ENCODE measurements around the gene TYMS. TPM values are rescaled to one million over a fixed set of nuclear protein-coding genes. Genes with fewer than 3 reads are reported as not detected.

The TYMS gene
- total RNA-seq, 2 donors from 2014 or later: 32.8 to 131 TPM

DNA sequence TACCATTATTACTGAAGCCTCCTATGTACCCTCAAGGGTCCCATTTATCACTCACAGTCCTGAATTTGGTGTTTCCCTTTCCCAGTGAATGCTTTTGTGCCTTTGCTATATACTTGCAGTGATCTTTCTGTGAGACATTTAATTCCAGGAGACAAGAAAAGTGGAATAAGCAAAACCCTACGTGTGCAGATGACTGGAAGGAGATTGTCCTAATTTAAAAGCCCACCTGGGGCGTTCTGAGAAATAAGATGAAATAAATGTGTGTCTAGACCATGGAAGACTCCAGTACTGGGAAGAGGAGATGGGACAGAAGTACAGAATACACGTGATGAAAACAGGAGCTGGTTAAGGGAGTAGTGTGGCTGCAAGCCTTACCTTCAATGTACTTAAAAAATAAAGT, 19.3 kb downstream of the TYMS start:
- H3K4me3 ChIP-seq: no peak overlapping the region
- DNase-seq: no peak
- TF ChIP-seq, protein P1, sequence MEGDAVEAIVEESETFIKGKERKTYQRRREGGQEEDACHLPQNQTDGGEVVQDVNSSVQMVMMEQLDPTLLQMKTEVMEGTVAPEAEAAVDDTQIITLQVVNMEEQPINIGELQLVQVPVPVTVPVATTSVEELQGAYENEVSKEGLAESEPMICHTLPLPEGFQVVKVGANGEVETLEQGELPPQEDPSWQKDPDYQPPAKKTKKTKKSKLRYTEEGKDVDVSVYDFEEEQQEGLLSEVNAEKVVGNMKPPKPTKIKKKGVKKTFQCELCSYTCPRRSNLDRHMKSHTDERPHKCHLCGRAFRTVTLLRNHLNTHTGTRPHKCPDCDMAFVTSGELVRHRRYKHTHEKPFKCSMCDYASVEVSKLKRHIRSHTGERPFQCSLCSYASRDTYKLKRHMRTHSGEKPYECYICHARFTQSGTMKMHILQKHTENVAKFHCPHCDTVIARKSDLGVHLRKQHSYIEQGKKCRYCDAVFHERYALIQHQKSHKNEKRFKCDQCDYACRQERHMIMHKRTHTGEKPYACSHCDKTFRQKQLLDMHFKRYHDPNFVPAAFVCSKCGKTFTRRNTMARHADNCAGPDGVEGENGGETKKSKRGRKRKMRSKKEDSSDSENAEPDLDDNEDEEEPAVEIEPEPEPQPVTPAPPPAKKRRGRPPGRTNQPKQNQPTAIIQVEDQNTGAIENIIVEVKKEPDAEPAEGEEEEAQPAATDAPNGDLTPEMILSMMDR (IDR thresholded peaks at IDR 0.05): no peak
- intact Hi-C loops (cut with DNase I): no loop called here
- H3K27me3 ChIP-seq: no peaks in the 10 kb centered on the region
- no peak overlapping the region for H3K9ac ChIP-seq (ENCODE audit: low read depth in 2 of 2, low read length in 2 of 2)
- no peak overlapping the region for H3K27ac ChIP-seq
- H3K36me3 ChIP-seq: no peaks in the 10 kb centered on the region
- H3K4me1 ChIP-seq: no peaks in the 10 kb centered on the region
- no peaks in the 10 kb centered on the region for H3K9me3 ChIP-seq

DNA sequence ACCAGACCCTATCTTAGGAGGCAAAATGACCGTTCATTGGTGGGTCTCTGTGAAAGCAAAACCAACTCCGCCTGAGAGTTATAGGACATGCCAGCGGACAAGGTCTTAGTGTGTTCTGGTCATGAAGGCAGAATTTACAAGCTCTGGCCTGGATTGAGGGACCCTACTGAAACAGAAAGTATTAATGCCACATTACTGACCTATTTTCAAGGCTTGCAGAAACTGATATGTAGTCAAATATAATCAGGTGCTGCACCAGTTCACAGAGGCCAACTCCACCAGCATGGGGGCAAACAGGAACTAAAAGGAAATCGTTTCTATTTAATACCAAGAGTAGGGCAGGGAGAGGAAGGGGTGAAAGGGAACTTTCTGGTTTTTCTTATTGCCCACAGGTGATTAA, 19.7 kb downstream of the TYMS start:
- Histone ChIP-seq H3K4me1 (no peaks in the 10 kb centered on the region), H3K9me3 (no peaks in the 10 kb centered on the region), H3K36me3 (no peaks in the 10 kb centered on the region), H3K27ac (no peak overlapping the region), H3K4me3 (no peak overlapping the region), H3K27me3 (no peaks in the 10 kb centered on the region), H3K9ac (ENCODE audit: low read depth in 2 of 2, low read length in 2 of 2) (no peak overlapping the region)
- no peak for DNase-seq
- TF ChIP-seq, protein P1 (IDR thresholded peaks at IDR 0.05): no peak
- intact Hi-C loops (cut with DNase I): no loop called here

DNA sequence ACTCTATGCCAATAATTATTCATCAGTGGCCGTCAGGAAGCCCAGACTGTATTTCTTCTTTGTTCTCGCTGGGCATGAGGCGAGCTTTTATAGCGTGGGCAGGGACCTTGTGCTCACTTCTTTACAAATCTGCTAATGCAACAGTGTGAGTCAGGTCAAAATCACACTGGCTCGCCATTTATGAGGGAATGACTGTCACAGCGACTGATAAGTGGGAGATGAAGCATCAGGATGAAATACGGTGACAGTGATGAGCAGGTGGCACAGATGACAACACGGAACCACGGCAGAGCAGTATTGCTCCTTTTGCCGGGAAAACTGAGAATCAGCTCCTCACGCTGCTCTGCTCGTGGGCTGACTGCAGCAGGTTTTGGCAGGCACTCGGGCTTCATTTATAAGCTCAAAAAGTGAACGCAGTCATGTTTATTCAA, 20.5 kb downstream of the TYMS start:
- Histone ChIP-seq H3K9ac (ENCODE audit: low read depth in 2 of 2, low read length in 2 of 2) (no peak overlapping the region), H3K36me3 (no peaks in the 10 kb centered on the region), H3K27ac (no peak overlapping the region), H3K27me3 (no peaks in the 10 kb centered on the region), H3K9me3 (no peaks in the 10 kb centered on the region), H3K4me3 (no peak overlapping the region), H3K4me1 (no peaks in the 10 kb centered on the region)
- no peak for DNase-seq
- TF ChIP-seq, protein P1 (IDR thresholded peaks at IDR 0.05): no peak
- intact Hi-C loops (cut with DNase I): no loop called here

DNA sequence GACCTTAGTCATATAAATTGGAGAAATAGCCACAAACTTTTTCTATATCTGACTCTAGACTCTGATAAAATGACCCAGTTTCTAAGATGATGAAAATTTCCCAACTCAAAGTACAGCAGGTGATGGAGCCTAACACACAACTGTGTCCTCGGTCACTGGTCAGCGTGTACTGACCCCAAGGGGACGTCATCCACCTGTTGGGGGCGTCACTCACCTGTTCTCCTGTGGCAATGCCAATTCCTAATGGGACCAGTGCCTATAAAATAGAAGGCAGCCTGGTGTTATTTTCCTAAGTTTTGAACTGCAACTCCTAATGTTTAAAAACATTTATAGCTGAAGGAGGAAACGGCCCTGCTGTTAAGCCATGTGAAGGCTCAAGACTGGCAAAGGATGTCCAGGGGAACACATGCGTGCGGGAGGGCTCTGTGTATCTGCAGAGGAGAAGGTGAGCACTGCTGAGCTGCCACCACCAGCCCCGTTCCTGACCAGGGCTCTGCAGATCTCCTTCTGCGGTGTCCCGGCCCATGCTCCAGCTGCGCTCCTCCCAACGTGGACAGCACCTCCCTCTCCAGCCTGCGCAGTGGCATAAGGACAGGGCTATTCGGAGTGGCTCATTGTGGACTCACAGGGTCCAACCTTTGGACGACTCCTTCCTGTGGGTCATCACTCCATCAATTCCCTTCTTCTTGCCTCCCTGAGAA, 21.2 kb downstream of the TYMS start:
- no peaks in the 10 kb centered on the region for H3K27me3 ChIP-seq
- no peak overlapping the region for H3K4me3 ChIP-seq
- no peak for DNase-seq
- H3K36me3 ChIP-seq: no peaks in the 10 kb centered on the region
- no peaks in the 10 kb centered on the region for H3K4me1 ChIP-seq
- no peak overlapping the region for H3K9ac ChIP-seq (ENCODE audit: low read depth in 2 of 2, low read length in 2 of 2)
- H3K27ac ChIP-seq: no peak overlapping the region
- no peaks in the 10 kb centered on the region for H3K9me3 ChIP-seq
- intact Hi-C loops (cut with DNase I): no loop called here
- TF ChIP-seq, protein P1 (IDR thresholded peaks at IDR 0.05): no peak

DNA sequence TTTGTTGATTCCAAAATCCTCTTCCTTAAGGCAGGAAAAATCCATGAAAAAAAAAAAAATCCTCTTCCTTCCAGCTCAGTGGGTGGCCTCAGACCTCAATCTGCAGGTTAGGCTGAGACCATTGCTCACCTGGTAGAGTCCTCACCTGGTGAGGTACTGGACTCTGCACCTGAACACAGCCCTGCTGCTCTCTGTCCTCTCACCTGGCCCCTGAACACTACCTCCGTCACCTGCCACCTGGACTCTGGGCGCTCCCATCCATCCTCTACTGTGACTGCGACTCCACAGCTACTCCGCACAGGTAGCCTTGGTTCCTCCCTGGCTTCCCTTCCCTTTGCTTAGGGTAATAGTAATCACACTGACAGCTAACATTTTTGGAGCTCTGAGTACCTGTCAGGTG, 22.1 kb downstream of the TYMS start:
- Histone ChIP-seq H3K36me3 (no peaks in the 10 kb centered on the region), H3K27ac (no peak overlapping the region), H3K27me3 (no peaks in the 10 kb centered on the region), H3K4me3 (no peak overlapping the region), H3K4me1 (no peaks in the 10 kb centered on the region), H3K9ac (ENCODE audit: low read depth in 2 of 2, low read length in 2 of 2) (no peak overlapping the region), H3K9me3 (no peaks in the 10 kb centered on the region)
- no peak for DNase-seq
- intact Hi-C loops (cut with DNase I): no loop called here
- TF ChIP-seq, protein P1 (IDR thresholded peaks at IDR 0.05): no peak
